Thoracic aorta (tissue), 2 donors: ENCODE results near the gene RNPEP. TPM values are rescaled to one million over a fixed set of nuclear protein-coding genes. Genes with fewer than 3 reads are reported as not detected.
"Not testable (repeated sequence)": the region's sequence is repeated elsewhere in the genome, so short reads cannot be mapped to it uniquely, and the experiment has no call there.

Experiments
- ATAC-seq: fragments of 150-250 bp; one replicate; pipeline ENCODE4 v1.8.0; 2017; ENCODE audit warnings: low read depth; ENCODE audit not compliant: insufficient number of reproducible peaks, low FRiP score
- DNase-seq: peaks from one replicate; pipeline ENCODE4 v3.0.0-alpha.2; 2020; ENCODE audit warnings: low spot score
- H3K27ac ChIP-seq, 2 donors: fragments of 200-600 bp; sonication (generic); 1 replicate in 1 of 2; 2 replicates in 1 of 2; pipeline ENCODE4 v1.5.1; 2016; ENCODE audit warnings: mild to moderate bottlenecking in 2 of 2, moderate library complexity in 2 of 2
- H3K27me3 ChIP-seq: fragments of 200-600 bp; sonication (generic); replicated peaks from 2 replicates; pipeline ENCODE4 v1.6.0; 2016; ENCODE audit warnings: mild to moderate bottlenecking; ENCODE audit not compliant: insufficient read depth
- H3K36me3 ChIP-seq: fragments of 200-600 bp; sonication (generic); one replicate; pipeline ENCODE4 v1.5.1; 2016
- H3K4me1 ChIP-seq, 2 donors: fragments of 200-600 bp; sonication (generic); 1 replicate in 1 of 2; 2 replicates in 1 of 2; pipeline versions ENCODE4 v1.5.1 to v1.6.0; 2016; ENCODE audit warnings: low read depth in 2 of 2, mild to moderate bottlenecking in 1 of 2; ENCODE audit not compliant: control insufficient read depth in 1 of 2
- H3K4me3 ChIP-seq: fragments of 200-600 bp; sonication (generic); 2 replicates; pipeline ENCODE4 v1.5.1; 2016; ENCODE audit warnings: mild to moderate bottlenecking
- H3K9me3 ChIP-seq: fragments of 200-600 bp; sonication (generic); 2 replicates; pipeline ENCODE4 v1.5.1; 2016
- total RNA-seq, 2 donors: library from RNA; depleted of rRNA; stranded (reverse); fragments of >200 nt; gene quantifications; one replicate each; pipeline versions ENCODE4 v1.1.0 to v1.2.3, GENCODE V29; 2016
- TF ChIP-seq, protein P1 (sequence below): fragments of 200-600 bp; sonication (generic); IDR thresholded peaks from one replicate; pipeline ENCODE4 v1.5.1; 2019; ENCODE audit warnings: antibody characterized with exemption

Gene RNPEP
- total RNA-seq, 2 donors from 2014 or later: 46.3 to 58.2 TPM

DNA sequence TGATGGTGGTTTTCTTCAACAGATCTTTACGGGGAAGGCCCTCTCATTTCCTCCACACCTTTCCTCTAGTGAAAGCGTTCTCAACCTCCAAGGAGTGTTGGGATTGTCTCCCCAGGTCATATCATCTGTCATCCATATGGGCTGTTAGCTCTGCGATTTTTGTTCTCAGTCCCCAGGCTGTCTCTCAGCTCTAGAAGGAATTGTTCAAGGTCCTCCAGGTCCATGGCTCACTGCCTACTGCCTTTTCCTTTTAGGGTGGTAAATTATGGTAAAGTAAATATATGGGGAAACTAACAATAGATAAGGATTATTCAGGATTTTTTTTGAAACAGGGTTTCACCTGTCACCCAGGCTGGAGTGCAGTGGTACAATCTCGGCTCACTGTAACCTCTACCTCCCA, 65.5 kb downstream of the RNPEP start:
- no peaks in the 10 kb centered on the region for H3K9me3 ChIP-seq
- no peak for DNase-seq
- H3K4me1 ChIP-seq: no peaks in the 10 kb centered on the region
- H3K27ac ChIP-seq: no peak overlapping the region
- H3K4me3 ChIP-seq: no peak overlapping the region
- H3K36me3 ChIP-seq: no peaks in the 10 kb centered on the region
- TF ChIP-seq, protein P1, sequence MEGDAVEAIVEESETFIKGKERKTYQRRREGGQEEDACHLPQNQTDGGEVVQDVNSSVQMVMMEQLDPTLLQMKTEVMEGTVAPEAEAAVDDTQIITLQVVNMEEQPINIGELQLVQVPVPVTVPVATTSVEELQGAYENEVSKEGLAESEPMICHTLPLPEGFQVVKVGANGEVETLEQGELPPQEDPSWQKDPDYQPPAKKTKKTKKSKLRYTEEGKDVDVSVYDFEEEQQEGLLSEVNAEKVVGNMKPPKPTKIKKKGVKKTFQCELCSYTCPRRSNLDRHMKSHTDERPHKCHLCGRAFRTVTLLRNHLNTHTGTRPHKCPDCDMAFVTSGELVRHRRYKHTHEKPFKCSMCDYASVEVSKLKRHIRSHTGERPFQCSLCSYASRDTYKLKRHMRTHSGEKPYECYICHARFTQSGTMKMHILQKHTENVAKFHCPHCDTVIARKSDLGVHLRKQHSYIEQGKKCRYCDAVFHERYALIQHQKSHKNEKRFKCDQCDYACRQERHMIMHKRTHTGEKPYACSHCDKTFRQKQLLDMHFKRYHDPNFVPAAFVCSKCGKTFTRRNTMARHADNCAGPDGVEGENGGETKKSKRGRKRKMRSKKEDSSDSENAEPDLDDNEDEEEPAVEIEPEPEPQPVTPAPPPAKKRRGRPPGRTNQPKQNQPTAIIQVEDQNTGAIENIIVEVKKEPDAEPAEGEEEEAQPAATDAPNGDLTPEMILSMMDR: no peak
- no peaks in the 10 kb centered on the region for H3K27me3 ChIP-seq
- no peak for ATAC-seq

DNA sequence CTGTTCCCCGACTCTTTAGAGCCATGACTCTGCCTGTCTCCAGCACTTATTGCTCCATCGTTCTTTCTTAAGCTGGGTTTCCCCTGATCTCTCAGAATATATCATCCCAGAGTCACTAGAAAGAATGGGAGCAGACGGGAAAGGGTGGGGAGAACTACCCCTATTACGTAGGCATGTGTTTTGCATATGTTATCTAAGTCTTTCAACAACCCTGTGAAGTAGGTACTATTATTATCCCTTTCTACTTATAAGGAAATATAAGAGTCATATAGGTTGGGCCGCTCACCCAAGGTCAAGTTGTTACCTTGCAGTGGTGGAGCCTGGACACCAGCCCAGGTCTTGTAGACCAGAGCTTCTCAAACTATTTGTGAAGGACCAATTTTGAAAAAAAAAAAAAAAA, 66.7 kb downstream of the RNPEP start:
- H3K36me3 ChIP-seq: no peaks in the 10 kb centered on the region
- no peak overlapping the region for H3K27ac ChIP-seq
- no peak overlapping the region for H3K4me3 ChIP-seq
- TF ChIP-seq, protein P1: no peak
- no peaks in the 10 kb centered on the region for H3K27me3 ChIP-seq
- no peaks in the 10 kb centered on the region for H3K9me3 ChIP-seq
- DNase-seq: no peak
- no peak for ATAC-seq
- H3K4me1 ChIP-seq: no peaks in the 10 kb centered on the region

DNA sequence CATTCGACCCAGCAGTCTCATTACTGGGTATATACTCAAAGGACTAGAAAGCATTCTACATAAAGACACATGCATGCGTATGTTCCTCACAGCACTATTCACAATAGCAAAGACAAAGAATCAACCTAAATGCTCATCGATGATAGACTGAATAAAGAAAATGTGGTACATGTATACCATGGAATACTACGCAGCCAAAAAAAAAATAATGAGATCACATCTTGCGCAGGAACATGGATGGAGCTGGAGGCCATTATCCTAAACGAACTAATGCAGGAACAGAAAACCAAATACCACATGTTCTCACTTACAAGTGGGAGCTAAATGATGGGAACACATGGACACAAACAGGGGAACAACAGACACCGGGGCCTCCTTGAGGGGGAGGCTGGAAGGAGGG, 71.6 kb downstream of the RNPEP start:
- Histone ChIP-seq H3K4me1 (no peaks in the 10 kb centered on the region), H3K36me3 (no peaks in the 10 kb centered on the region), H3K27me3 (no peaks in the 10 kb centered on the region), H3K27ac (no peak overlapping the region), H3K4me3 (no peak overlapping the region), H3K9me3 (no peaks in the 10 kb centered on the region)
- TF ChIP-seq, protein P1: no peak
- ATAC-seq (no peak), DNase-seq (no peak)

DNA sequence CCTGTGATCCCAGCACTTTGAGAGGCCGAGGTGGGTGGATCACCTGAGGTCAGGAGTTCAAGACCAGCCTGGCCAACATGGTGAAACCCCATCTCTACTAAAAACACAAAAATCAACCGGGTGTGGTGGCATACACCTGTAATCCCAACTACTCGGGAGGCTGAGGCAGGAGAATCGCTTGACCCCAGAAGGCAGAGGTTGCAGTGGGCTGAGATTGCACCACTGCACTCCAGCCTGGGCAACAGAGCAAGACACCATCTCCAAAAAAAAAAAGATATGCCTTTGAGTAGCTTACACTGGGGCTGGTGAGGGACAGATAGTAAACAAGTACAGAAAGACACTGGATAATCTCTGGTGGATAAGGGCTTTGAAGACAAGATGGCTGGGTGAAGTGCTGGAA, 72.2 kb downstream of the RNPEP start:
- not testable (repeated sequence) for H3K9me3 ChIP-seq, DNase-seq, ATAC-seq, H3K27ac ChIP-seq, H3K27me3 ChIP-seq, H3K4me1 ChIP-seq, H3K4me3 ChIP-seq, H3K36me3 ChIP-seq

Other genes starting within 250 kb of the RNPEP start
- gene IPO9, start 153.5 kb upstream of the RNPEP start, total RNA-seq: 10 to 100 TPM; 21.4 to 32.6 TPM
- 100 to 1,000 TPM in 1 of 2 donors, 10 to 100 TPM in 1; 38.9 to 115 TPM for gene SHISA4, start 93.8 kb upstream of the RNPEP start, total RNA-seq
- 100 to 1,000 TPM; 638 to 761 TPM for gene LMOD1, start 36.1 kb upstream of the RNPEP start, total RNA-seq
- 10 to 100 TPM; 29.6 to 44.7 TPM for gene TIMM17A, start 27.1 kb upstream of the RNPEP start, total RNA-seq
- gene ELF3, start 27.9 kb downstream of the RNPEP start, total RNA-seq: 1 to 10 TPM in 1 of 2 donors, under 1 TPM in 1; 0.95 to 4.9 TPM
- gene GPR37L1, start 140.3 kb downstream of the RNPEP start, total RNA-seq: not detected
- 10 to 100 TPM; 36.3 to 41.0 TPM for gene ARL8A, start 162.1 kb downstream of the RNPEP start, total RNA-seq
- 1 to 10 TPM; 4.3 to 6.1 TPM for gene PTPN7, start 178.0 kb downstream of the RNPEP start, total RNA-seq
- 10 to 100 TPM; 76.6 to 99.0 TPM for gene LGR6, start 211.2 kb downstream of the RNPEP start, total RNA-seq